MM.1S (cell line): ENCODE data around the gene MKRN1.

Source experiments
- CTCF ChIP-seq: fragments of 300-600 bp; sonication (generic); IDR thresholded peaks from 2 replicates; pipeline ENCODE4 v1.5.1; 2016; ENCODE audit warnings: antibody characterized with exemption, low read length, mixed read lengths
- EZH2 ChIP-seq: fragments of 300-600 bp; sonication (generic); optimal IDR thresholded peaks from 2 replicates; pipeline ENCODE3; 2017; ENCODE audit warnings: low read depth, mild to moderate bottlenecking, antibody characterized with exemption, low read length, mixed read lengths

- TF ChIP-seq CTCF = no peak
- TF ChIP-seq EZH2 = no peak
Measured at GRCh38 chr7:140435252-140435895, 43.9 kb downstream of the MKRN1 start.
